Ovary (tissue), 9 donors: ENCODE data around the gene WDR49. TPM values are rescaled to one million over a fixed set of nuclear protein-coding genes. Genes with fewer than 3 reads are reported as not detected.

Experiments used
- DNase-seq, 5 donors: peaks; one replicate each; pipeline ENCODE4 v3.0.0-alpha.2; 2019 to 2020
- H3K27ac ChIP-seq, 2 donors: fragments of 200-600 bp; one replicate each; pipeline versions ENCODE4 v1.5.1 to v1.8.0; 2019 to 2022
- H3K27me3 ChIP-seq: fragments of 200-600 bp; one replicate; pipeline ENCODE4 v1.8.0; 2022
- H3K36me3 ChIP-seq: fragments of 200-600 bp; sonication (generic); one replicate; pipeline ENCODE4 v1.5.1; 2019
- H3K4me1 ChIP-seq: one replicate; pipeline ENCODE4 v1.8.1; 2013; ENCODE audit warnings: mild to moderate bottlenecking, moderate library complexity; ENCODE audit not compliant: insufficient read depth
- H3K4me3 ChIP-seq: fragments of 200-600 bp; sonication (generic); one replicate; pipeline ENCODE4 v1.5.1; 2017
- H3K9me3 ChIP-seq, 2 donors: fragments of 200-600 bp in 1 of 2; sonication (generic) in 1 of 2; one replicate each; pipeline versions ENCODE4 v1.5.1 to v1.8.1; 2013 to 2019; ENCODE audit warnings: mild to moderate bottlenecking in 1 of 2, moderate library complexity in 1 of 2
- CTCF ChIP-seq, 3 donors: fragments of 450-650 bp in 2 of 3; fragments of 200-600 bp in 1 of 3; IDR thresholded peaks; one replicate each; pipeline versions ENCODE4 v1.5.1 to v1.8.0; 2016 to 2022; ENCODE audit warnings: antibody characterized with exemption in 3 of 3, mild to moderate bottlenecking in 1 of 3
- EP300 ChIP-seq: sonication (generic); formaldehyde crosslinking; IDR thresholded peaks from one replicate; pipeline ENCODE4 v1.6.1; 2017; ENCODE audit warnings: antibody characterized with exemption
- POLR2A ChIP-seq: fragments of 450-650 bp; IDR thresholded peaks from one replicate; pipeline ENCODE4 v1.6.1; 2017; ENCODE audit warnings: antibody characterized with exemption, mild to moderate bottlenecking, moderate library complexity
- WGBS, 3 donors: extraction: QIAGEN DNeasy Blood & Tissue Kit in 1 of 3; methylation state at CpG; one replicate each; pipeline versions ENCODE4 v1.1.5 to v1.1.7; 2013 to 2017; 5-methylcytosine and 5-hydroxymethylcytosine counted together
- intact Hi-C, 4 donors: fragments of 100-400 bp; cut with DNase I; formaldehyde crosslinking; loops; one replicate each; pipeline versions ENCODE4 v1.11.0 to v1.15.1; 2022 to 2023
- polyA plus RNA-seq, 2 donors: library from polyadenylated mRNA; stranded (reverse); fragments of 200-250 nt in 1 of 2; fragments of 350-450 nt in 1 of 2; fragmentation: Illumina TruSeq in 1 of 2; extraction: RNeasy Lipid Tissue Mini Kit (QIAGEN cat#74804) in 1 of 2; gene quantifications; one replicate each; pipeline ENCODE4 v1.2.3, GENCODE V29; 2013 to 2014
- total RNA-seq, 7 donors: library from RNA; depleted of rRNA in 2 of 7; stranded (reverse); fragments of >200 nt in 2 of 7; fragmentation: NEBNext Ultra II Directional in 3 of 7; extraction: Animal tissue kit (Norgen Biotek cat#: 25700) in 3 of 7; gene quantifications; one replicate each; pipeline versions ENCODE4 v1.1.0 to v1.2.4, GENCODE V29; 2016 to 2023
- donor health status: DM: no; HTN: no; CAD: no; lungs with moderate emphysema.
- donor health status: DM: no; HTN: no; CAD: no.
- donor health status: Bipolar disorder and iron deficiency.
- donor health status: DM: yes; HTN: yes; CAD: no.
- donor health status: DM: no; HTN: no; CAD: no.
- donor health status: DM: yes; HTN: yes; CAD: no.

The WDR49 gene
- total and polyA plus RNA-seq, 9 donors: 0.12 to 20.6 (median 1.0) TPM

DNA sequence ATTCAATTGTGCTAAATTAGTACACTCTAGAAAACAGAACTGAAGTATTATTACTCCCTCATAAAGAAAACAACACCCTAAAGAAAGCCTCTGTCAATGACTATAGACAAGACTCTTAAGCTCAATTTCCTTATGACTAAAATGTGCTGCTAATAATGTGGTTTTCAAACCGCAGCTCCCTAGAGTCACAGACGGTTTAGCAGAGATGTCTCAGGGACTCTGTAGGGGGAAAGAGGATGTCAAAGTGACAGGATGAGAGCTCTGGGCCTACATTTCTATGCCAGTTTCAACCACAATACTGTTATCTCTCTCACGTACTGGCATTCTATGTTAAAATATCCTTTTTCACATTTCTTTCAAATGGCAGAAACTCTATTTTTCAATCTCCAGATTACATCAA, 37.6 kb upstream of the WDR49 start:
- Histone ChIP-seq H3K4me3 (no peak overlapping the region), H3K36me3 (no peaks in the 10 kb centered on the region), H3K4me1 (no peaks in the 10 kb centered on the region), H3K27ac (no peak overlapping the region), H3K27me3 (no peaks in the 10 kb centered on the region), H3K9me3 (no peaks in the 10 kb centered on the region)
- DNase-seq: no peak
- intact Hi-C loops: no loop called here
- WGBS, 3 donors: 88 to 96% (median 92%) methylated on average over 3 of the region's 3 CpGs
- TF ChIP-seq EP300: no peak
- no peak for TF ChIP-seq CTCF (IDR thresholded peaks at IDR 0.05)
- TF ChIP-seq POLR2A: no peak

- Histone ChIP-seq H3K27ac (no peak overlapping the region), H3K4me1 (no peaks in the 10 kb centered on the region), H3K4me3 (no peak overlapping the region), H3K27me3 (no peaks in the 10 kb centered on the region), H3K9me3 (no peaks in the 10 kb centered on the region), H3K36me3 (no peaks in the 10 kb centered on the region)
- peak in 2 of 5 donors; percentile 7 to 40 for DNase-seq
- TF ChIP-seq POLR2A: no peak
- peak; percentile 30 to 41 (median 34) for TF ChIP-seq CTCF (IDR thresholded peaks at IDR 0.05)
- intact Hi-C loops: no loop called here
These were observed 30.7 kb upstream of the WDR49 start for GRCh38 chr3:167684388-167684993.

DNA sequence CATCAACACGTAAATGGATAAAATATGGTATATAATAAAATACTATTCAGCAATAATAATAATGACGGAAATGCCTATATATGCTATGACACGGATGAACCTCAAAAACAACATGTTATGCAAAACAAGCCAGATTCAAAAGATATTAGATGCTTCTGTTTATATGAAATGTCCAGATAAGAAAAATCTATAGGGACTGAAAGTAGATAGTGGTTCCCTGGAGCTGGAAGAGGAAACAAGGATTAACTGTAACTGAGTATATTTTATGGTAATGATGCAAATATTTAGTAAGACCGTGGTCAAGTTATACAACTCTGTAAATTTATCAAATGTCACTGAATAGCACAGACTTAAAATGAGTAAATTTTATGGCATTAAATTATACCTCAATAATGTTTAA, 25.8 kb upstream of the WDR49 start:
- Histone ChIP-seq H3K9me3 (peaks cover 0 to 4% of the 10 kb centered on the region in 2 donors), H3K4me1 (no peaks in the 10 kb centered on the region), H3K27ac (no peak overlapping the region), H3K27me3 (no peaks in the 10 kb centered on the region), H3K4me3 (no peak overlapping the region), H3K36me3 (no peaks in the 10 kb centered on the region)
- intact Hi-C loops: no loop called here
- TF ChIP-seq CTCF (IDR thresholded peaks at IDR 0.05) (no peak), EP300 (no peak), POLR2A (no peak)
- no peak for DNase-seq
- 96 to 98% (median 97%) methylated on average over 4 of the region's 4 CpGs for WGBS, 3 donors

- H3K27ac ChIP-seq: no peak overlapping the region
- H3K4me3 ChIP-seq: no peak overlapping the region
- H3K36me3 ChIP-seq: no peaks in the 10 kb centered on the region
- TF ChIP-seq EP300: no peak
- TF ChIP-seq POLR2A: no peak
- TF ChIP-seq CTCF (IDR thresholded peaks at IDR 0.05): no peak
- no peaks in the 10 kb centered on the region for H3K4me1 ChIP-seq
- peaks cover 0 to 4% of the 10 kb centered on the region in 2 donors for H3K9me3 ChIP-seq
- intact Hi-C loops: no loop called here
- 92 to 100% (median 93%) methylated on average over 1 of the region's 1 CpG for WGBS, 3 donors
- DNase-seq: no peak
- no peaks in the 10 kb centered on the region for H3K27me3 ChIP-seq
These were observed 22.1 kb upstream of the WDR49 start for GRCh38 chr3:167675848-167676247.
